Duodenal mucosa (tissue), 2 donors: Measurements from ENCODE around the gene DENND6B.

ENCODE experiments used
- H3K27ac ChIP-seq: one replicate; pipeline ENCODE4 v1.7.0; 2013; ENCODE audit warnings: low read depth, low read length
- H3K27me3 ChIP-seq, 2 donors: one replicate each; pipeline ENCODE4 v1.7.0; 2013; ENCODE audit warnings: low read length in 2 of 2, control low read depth in 1 of 2; ENCODE audit not compliant: insufficient read depth in 2 of 2, control insufficient read depth in 1 of 2
- H3K36me3 ChIP-seq, 2 donors: one replicate each; pipeline ENCODE4 v1.7.0; 2013; ENCODE audit warnings: low read length in 2 of 2, control low read depth in 1 of 2; ENCODE audit not compliant: insufficient read depth in 2 of 2, control insufficient read depth in 1 of 2
- H3K4me1 ChIP-seq, 2 donors: one replicate each; pipeline ENCODE4 v1.7.0; 2013; ENCODE audit warnings: low read length in 2 of 2, control low read depth in 1 of 2; ENCODE audit not compliant: insufficient read depth in 2 of 2, control insufficient read depth in 1 of 2
- H3K4me3 ChIP-seq, 2 donors: one replicate each; pipeline ENCODE4 v1.7.0; 2013; ENCODE audit warnings: low read length in 2 of 2, low read depth in 1 of 2
- H3K9ac ChIP-seq, 2 donors: one replicate each; pipeline ENCODE4 v1.7.0; 2013; ENCODE audit warnings: low read length in 2 of 2, low read depth in 1 of 2
- H3K9me3 ChIP-seq, 2 donors: one replicate each; pipeline ENCODE4 v1.7.0; 2013; ENCODE audit warnings: low read length in 2 of 2, control low read depth in 1 of 2; ENCODE audit not compliant: control insufficient read depth in 1 of 2

DENND6B gene

DNA sequence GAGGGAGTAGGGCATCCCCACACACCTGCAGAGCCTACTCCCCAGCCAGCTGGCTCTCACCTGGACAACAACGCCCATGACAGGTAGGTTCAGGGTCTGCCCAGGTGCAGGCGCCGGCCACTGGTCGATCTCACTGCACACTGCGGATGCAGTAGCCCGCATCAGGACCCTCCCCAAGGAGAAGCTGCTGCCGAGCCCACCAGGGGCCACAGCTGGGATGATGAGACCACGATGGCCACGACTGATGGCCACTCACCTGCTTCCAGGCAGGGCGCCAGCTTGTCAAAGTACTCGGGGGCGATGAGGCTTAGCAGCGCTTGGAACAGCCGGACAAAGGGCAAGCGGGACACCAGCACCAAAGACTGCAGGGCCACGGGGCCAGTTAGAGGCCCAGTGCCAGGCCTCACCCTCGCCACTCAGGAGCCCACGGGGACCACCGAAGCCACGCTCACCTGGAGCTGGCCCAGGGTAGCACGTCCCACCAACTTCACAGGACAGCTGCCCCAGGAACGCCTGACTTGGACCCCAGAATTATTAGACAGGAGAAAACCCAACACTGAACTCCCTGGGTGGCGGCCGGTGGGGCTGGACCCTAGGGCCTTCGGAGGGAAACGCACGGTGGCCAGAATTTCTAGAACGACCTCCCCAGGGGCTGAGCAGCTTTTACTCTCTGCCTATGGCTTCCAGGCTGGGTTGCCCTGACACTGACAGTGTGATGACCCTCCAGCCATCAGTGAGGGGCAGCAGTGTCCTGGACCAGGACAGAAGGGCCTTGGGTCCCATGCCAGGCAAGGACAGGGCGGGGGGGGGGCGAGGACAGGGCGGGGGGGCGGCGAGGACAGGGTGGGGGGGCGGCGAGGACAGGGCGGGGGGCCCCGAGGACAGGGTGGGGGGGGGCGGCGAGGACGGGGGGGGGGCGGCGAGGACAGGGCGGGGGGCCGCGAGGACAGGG lies 10.4 kb downstream of the DENND6B start:
- Histone ChIP-seq H3K4me3 (no peak overlapping the region), H3K27me3 (peaks cover 0 to 4% of the 10 kb centered on the region in 2 donors), H3K9ac (no peak overlapping the region), H3K27ac (no peak overlapping the region), H3K9me3 (no peaks in the 10 kb centered on the region), H3K4me1 (peaks cover 15 to 26% of the 10 kb centered on the region in 2 donors), H3K36me3 (no peaks in the 10 kb centered on the region)

DNA sequence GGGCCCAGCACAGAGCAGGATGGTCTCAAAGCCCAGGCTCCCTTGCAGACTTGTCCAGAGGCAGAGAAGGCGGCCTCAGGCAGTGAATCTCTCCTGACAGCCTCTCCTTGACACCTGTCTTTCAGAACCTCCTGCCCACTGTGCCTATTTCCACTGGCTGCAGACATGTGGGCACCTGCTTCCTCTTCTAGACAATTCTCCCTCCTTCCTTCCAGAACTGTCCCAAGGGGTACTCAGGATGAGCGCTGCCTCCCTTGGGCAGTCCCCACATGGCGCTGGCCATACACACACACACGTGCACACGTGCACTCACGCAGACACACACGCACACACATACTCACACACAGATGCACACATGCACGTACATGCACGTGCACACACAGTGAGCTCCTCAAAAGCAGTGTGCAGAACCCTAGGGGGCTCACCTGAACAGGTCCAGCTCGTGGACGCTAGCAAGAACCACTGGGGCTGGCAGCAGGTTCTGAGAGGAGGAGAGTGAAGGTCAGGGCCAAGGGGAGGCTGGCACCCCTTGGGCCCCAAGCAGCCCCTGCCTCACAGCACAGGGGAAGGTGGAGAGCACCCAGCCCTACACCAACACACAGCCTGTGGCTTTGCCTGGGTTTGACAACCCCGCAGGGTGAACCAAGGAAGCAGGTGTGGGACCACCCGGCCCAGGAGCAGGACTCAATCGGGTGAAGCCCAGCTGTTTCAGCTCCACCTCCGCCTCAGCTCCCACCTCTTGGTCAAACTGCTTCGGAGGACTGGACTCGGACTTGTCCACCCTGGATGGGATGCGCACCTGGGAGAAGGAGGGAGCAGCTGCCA lies 11.3 kb downstream of the DENND6B start:
- Histone ChIP-seq H3K4me1 (peaks cover 15 to 26% of the 10 kb centered on the region in 2 donors), H3K4me3 (no peak overlapping the region), H3K36me3 (no peaks in the 10 kb centered on the region), H3K9me3 (no peaks in the 10 kb centered on the region), H3K27ac (no peak overlapping the region), H3K9ac (no peak overlapping the region), H3K27me3 (peaks cover 0 to 4% of the 10 kb centered on the region in 2 donors)

DNA sequence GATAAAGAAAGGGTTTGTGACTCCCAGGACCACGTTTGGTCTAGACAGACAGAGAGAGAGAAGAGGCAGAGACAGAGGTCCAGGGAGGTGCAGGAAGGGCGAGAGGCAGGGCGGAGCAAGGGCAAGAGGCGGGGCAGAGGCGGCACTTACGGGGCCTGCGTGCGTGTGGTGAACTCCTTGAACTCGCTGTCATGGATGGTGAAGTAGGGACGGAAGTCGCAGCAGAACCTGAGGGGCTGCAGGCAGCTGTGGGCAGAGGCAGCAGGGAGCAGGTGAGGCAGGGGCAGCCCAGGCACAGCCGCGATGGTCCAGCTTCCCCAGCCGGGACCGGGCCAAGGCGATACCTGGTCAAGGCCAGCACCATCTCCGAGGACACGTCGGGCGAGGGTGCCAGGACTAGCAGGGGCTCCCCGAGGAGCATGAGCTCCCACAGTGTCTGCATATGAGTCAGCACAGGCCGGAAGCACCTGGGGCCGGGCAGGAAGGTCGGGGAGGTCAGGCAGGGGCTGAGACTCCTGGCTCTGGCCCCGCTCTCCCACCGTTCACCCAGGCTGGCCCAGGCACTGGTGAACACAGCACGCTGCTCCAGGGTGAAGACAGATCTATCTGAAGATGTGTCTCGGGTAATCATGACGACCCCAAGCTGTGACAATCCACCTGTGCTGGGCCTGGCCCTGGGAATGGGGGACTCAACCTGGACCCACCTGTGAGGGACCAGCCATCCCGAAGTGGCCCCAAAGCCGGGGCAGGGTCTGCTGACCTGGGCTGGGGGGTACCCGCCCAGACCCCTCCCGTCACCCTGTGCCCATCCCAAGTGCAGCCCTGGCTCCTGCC lies 12.1 kb downstream of the DENND6B start:
- Histone ChIP-seq H3K4me3 (peak overlapping the region; percentile 54 to 66), H3K9me3 (no peaks in the 10 kb centered on the region), H3K27ac (peak overlapping the region; percentile 59), H3K9ac (peak overlapping the region; percentile 31 to 51), H3K36me3 (no peaks in the 10 kb centered on the region), H3K27me3 (peaks cover 0 to 4% of the 10 kb centered on the region in 2 donors), H3K4me1 (peaks cover 15 to 30% of the 10 kb centered on the region in 2 donors)

DNA sequence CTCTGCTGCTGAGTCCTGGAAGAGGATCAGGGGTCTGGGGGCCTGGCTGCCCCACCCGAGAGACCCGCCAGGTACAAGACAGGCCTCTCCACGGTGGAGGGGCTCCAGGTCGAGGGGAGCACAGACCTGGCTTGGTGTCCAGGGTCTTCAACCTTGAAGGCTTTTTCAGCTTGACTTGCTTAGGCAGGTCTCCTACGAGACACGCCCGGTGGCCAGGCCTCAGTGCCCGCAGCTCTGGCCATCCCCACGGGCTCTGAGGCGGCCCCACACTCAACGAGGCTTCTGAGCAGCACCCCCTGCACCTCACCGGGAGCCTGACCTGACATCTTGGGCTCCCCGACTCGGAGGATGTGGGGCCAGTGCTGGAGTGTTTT lies 12.7 kb downstream of the DENND6B start:
- H3K27ac ChIP-seq: no peak overlapping the region
- H3K36me3 ChIP-seq: no peaks in the 10 kb centered on the region
- H3K4me1 ChIP-seq: peaks cover 15 to 33% of the 10 kb centered on the region in 2 donors
- H3K9ac ChIP-seq: peak overlapping the region; percentile 31 to 51
- H3K4me3 ChIP-seq: peak overlapping the region; percentile 54 to 66
- peaks cover 0 to 4% of the 10 kb centered on the region in 2 donors for H3K27me3 ChIP-seq
- no peaks in the 10 kb centered on the region for H3K9me3 ChIP-seq

DNA sequence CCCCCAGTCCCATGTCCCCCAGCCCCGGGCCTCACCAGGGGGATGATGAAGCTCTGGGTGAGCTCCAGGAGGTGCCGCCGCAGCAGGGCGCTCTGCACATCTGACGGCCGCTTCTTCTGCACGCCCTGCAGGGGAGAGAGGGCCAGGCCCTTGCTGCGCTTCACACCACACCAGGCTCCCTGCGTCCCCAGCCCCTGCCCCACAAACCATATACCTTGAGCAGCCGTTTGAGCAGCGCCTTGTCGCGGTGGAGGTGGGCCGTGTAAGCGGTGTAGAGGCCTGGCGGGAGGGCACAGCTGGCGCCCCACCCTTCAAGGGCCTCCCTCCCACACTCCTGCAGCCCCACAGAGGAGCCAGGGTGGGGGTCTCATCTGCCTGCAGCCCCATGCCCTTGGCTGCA lies 13.2 kb downstream of the DENND6B start:
- H3K27me3 ChIP-seq: peaks cover 0 to 4% of the 10 kb centered on the region in 2 donors
- H3K36me3 ChIP-seq: no peaks in the 10 kb centered on the region
- H3K9ac ChIP-seq: no peak overlapping the region
- H3K9me3 ChIP-seq: no peaks in the 10 kb centered on the region
- H3K4me3 ChIP-seq: no peak overlapping the region
- peaks cover 15 to 38% of the 10 kb centered on the region in 2 donors for H3K4me1 ChIP-seq
- no peak overlapping the region for H3K27ac ChIP-seq

DNA sequence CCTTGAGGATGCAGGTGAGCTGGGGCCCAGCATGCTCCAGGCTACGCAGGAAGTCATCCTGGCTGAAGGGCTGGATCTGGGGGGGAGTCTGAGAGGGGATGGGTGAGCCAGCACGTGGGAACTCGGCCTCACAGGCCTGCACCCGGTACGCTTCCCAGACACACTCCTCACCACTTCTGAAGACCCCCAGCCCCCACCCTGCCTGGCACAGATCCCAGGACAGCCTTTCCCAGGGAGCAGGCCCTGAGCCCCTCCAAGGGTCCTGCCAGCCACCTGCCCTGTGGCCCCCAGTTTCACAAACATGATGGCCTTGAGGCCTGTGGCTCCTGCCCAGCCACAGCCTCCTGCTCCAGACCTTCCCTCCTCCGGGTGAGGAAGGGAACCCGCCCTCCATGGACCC lies 13.8 kb downstream of the DENND6B start:
- Histone ChIP-seq H3K36me3 (no peaks in the 10 kb centered on the region), H3K4me1 (peaks cover 15 to 42% of the 10 kb centered on the region in 2 donors), H3K4me3 (no peak overlapping the region), H3K27me3 (peaks cover 0 to 4% of the 10 kb centered on the region in 2 donors), H3K27ac (no peak overlapping the region), H3K9me3 (no peaks in the 10 kb centered on the region), H3K9ac (no peak overlapping the region)

DNA sequence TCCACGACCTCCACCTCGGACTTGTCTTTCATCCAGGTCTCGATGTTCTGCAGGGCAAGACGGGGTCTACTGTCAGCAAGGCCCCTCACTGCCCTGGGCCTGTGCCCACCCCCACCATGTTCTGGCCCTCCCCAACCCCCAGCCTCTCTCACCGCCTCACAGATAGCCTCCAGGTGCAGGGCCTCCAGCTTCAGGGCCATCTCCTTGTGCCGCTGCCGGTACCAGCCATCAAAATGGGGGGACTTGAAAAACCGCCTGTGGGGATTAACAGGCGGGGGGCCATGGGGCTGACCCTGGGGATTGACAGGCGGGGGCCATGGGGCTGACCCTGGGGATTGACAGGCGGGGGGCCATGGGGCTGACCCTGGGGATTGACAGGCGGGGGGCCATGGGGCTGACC lies 14.4 kb downstream of the DENND6B start:
- Histone ChIP-seq H3K4me1 (peaks cover 18 to 45% of the 10 kb centered on the region in 2 donors), H3K9ac (no peak overlapping the region), H3K9me3 (no peaks in the 10 kb centered on the region), H3K27me3 (peaks cover 0 to 4% of the 10 kb centered on the region in 2 donors), H3K27ac (no peak overlapping the region), H3K36me3 (no peaks in the 10 kb centered on the region), H3K4me3 (no peak overlapping the region)

DNA sequence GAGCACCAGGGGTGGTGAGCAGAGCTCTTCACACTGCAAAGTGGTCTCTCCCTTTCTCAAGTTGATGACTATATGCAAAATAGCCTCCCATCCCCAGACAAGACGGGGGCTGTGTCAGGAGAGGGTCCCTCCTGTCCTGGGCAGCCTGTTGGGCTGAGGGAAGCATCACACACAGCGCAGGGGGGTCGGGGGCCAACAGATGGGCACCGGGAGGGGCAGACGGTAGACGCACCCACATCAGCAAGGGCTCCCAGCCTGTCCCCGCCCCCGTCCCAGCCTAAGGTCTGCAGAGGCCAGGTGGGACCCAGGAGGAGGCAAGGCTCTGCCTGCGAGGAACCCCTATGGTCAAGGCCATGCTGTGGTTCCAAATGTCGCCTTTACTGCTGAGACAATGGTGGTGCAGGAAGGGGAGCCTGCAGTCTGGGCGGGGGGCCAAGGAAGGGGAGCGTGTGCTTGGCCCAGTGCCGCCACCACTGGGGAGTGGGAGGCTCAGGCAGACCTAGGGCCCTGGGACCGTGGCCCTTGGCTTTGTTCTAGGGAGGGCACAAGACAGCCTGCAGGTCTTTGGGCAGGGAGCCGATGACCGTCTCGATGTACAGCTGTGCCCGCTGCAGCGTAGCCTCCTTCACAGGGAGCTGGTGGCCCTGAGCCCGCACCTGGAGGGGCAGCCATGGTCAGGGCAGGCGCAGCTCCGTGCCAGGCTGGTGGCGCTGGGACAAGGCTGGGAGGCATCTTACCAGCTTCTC lies 15.0 kb downstream of the DENND6B start:
- peaks cover 18 to 45% of the 10 kb centered on the region in 2 donors for H3K4me1 ChIP-seq
- no peak overlapping the region for H3K4me3 ChIP-seq
- no peak overlapping the region for H3K9ac ChIP-seq

DNA sequence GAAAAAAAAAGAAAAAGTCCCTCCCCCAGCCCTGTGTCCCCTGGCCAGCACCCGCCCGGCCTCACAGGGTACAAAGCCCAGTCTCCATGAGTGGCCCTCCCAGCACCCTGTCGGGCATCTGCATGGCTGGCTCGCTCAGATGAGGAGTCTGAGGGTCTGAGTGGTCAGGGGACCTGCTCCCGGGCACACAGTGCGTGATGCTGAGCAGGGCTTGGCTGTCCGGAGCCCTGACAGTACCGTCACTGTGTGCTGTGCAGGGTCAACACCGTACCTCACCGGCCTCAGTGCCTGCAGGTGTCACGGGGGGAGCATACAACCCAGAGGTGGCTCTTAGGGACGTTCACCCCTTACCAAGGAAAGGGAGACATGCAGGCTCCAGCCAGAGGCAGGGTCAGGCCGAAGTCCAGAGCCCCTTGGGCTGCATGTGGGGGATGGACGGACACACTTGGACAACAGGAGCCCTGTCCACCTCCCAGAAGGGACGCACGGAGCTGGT lies 15.8 kb downstream of the DENND6B start:
- H3K4me1 ChIP-seq: peaks cover 18 to 43% of the 10 kb centered on the region in 2 donors

More for the DNA sequence above, 15.0 kb downstream of the DENND6B start:
- no peaks in the 10 kb centered on the region for H3K36me3 ChIP-seq
- no peak overlapping the region for H3K27ac ChIP-seq
- peaks cover 0 to 4% of the 10 kb centered on the region in 2 donors for H3K27me3 ChIP-seq
- H3K9me3 ChIP-seq: no peaks in the 10 kb centered on the region

More for the DNA sequence above, 15.8 kb downstream of the DENND6B start:
- H3K9me3 ChIP-seq: no peaks in the 10 kb centered on the region
- no peaks in the 10 kb centered on the region for H3K36me3 ChIP-seq
- H3K27ac ChIP-seq: no peak overlapping the region
- H3K9ac ChIP-seq: no peak overlapping the region
- H3K4me3 ChIP-seq: no peak overlapping the region
- H3K27me3 ChIP-seq: peaks cover 0 to 3% of the 10 kb centered on the region in 2 donors
